ENCODE data around the gene NFIC.

The NFIC gene

DNA sequence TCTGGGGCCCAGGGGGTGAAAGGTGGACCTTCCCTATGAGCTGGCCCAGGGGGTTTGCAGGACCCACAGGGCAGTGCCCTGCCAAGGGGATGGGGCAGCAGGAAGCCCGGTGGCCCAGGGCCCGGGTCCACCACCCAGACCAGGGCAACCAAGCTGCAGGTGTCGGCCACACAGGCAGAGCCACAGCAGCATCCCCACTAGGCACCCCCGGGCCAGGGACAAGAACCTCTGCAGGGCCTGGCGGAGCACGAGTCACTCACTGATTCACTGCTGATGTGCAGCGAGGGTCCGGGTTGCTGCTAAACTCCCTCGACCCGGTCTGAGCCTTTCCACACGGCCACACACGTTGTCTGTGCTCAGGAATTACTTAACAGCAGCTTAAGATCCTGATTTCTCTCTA lies 148.5 kb downstream of the NFIC start:
- no peaks in the 10 kb centered on the region for H3K9me3 ChIP-seq
- TF ChIP-seq, protein P1, sequence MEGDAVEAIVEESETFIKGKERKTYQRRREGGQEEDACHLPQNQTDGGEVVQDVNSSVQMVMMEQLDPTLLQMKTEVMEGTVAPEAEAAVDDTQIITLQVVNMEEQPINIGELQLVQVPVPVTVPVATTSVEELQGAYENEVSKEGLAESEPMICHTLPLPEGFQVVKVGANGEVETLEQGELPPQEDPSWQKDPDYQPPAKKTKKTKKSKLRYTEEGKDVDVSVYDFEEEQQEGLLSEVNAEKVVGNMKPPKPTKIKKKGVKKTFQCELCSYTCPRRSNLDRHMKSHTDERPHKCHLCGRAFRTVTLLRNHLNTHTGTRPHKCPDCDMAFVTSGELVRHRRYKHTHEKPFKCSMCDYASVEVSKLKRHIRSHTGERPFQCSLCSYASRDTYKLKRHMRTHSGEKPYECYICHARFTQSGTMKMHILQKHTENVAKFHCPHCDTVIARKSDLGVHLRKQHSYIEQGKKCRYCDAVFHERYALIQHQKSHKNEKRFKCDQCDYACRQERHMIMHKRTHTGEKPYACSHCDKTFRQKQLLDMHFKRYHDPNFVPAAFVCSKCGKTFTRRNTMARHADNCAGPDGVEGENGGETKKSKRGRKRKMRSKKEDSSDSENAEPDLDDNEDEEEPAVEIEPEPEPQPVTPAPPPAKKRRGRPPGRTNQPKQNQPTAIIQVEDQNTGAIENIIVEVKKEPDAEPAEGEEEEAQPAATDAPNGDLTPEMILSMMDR (IDR thresholded peaks at IDR 0.05), result no peak
- H3K27me3 ChIP-seq, result no peaks in the 10 kb centered on the region
- no peak for DNase-seq
- no peak overlapping the region for H3K4me3 ChIP-seq
- H3K4me1 ChIP-seq, result peaks cover 0 to 32% (median 18%) of the 10 kb centered on the region in 4 donors
- H3K27ac ChIP-seq, result no peak overlapping the region
- intact Hi-C loops (cut with DNase I; ENCODE audit: low total_unique reads), result loop anchor here (5.0 kb wide), 1 partner anchor 562 kb away; no protein-coding TSS in a partner anchor
- peaks cover 0 to 30% (median 11%) of the 10 kb centered on the region in 3 donors for H3K36me3 ChIP-seq

DNA sequence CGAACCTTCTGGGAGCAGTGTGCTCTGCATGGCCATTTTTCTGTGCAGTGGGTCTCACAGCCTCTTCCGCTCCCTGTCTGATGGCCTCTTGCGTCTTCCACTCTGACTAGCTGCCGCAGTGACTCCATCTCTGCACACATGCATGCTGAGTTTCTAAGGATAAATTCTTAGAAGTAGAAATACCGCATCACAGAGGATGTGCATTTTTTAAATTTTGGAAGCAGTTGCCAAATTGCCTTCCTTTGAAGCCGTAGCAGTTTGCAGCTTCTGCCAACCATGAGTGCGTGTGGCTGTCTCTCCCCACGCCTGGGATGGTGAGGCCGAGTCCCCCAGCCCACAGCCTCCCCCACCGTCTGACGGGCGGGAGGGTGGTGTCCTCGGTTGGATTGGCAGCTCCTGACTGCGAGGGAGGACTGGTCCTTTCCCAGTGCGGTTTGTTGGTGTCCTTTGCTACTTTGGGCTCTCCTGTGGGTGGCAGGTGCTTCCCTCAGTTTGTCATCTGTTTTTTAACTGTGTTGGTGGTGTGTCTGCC lies 149.6 kb downstream of the NFIC start:
- peaks cover 0 to 29% (median 6%) of the 10 kb centered on the region in 3 donors for H3K36me3 ChIP-seq
- intact Hi-C loops (cut with DNase I; ENCODE audit: low total_unique reads), result no loop called here
- TF ChIP-seq, protein P1 (IDR thresholded peaks at IDR 0.05), result no peak
- no peak for DNase-seq
- peaks cover 0 to 38% (median 18%) of the 10 kb centered on the region in 4 donors for H3K4me1 ChIP-seq
- no peak overlapping the region for H3K27ac ChIP-seq
- no peaks in the 10 kb centered on the region for H3K27me3 ChIP-seq
- no peak overlapping the region for H3K4me3 ChIP-seq
- H3K9me3 ChIP-seq, result no peaks in the 10 kb centered on the region

GRCh38 chr19:3516675-3517207 lies 150.4 kb downstream of the NFIC start:
- TF ChIP-seq, protein P1 (IDR thresholded peaks at IDR 0.05), result no peak
- DNase-seq, result no peak
- intact Hi-C loops (cut with DNase I; ENCODE audit: low total_unique reads), result no loop called here
- Histone ChIP-seq H3K4me3 (no peak overlapping the region), H3K27ac (no peak overlapping the region), H3K9me3 (no peaks in the 10 kb centered on the region), H3K36me3 (peaks cover 0 to 30% (median 4%) of the 10 kb centered on the region in 3 donors), H3K27me3 (no peaks in the 10 kb centered on the region), H3K4me1 (peaks cover 0 to 34% (median 12%) of the 10 kb centered on the region in 4 donors)

DNA sequence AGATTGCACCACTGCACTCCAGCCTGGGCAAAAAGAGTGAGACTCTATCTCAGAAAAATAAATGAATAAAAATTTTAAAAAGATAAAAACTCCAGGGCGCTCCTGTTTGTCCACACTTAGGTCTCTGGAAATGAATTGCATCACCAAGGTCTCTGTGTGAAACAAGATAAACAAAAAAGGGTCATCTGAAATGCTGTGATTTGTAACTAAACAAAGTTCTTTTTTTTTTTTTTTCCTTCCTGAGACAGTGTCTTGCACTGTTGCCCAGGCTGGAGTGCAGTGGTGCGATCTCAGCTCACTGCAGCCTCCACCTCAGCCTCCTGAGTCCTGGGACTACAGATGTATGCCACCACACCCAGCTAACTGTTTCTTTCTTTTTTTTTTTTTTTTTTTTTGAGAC lies 151.3 kb downstream of the NFIC start:
- Histone ChIP-seq H3K36me3 (peaks cover 0 to 38% (median 5%) of the 10 kb centered on the region in 3 donors), H3K27ac (no peak overlapping the region), H3K9me3 (no peaks in the 10 kb centered on the region), H3K27me3 (no peaks in the 10 kb centered on the region), H3K4me3 (no peak overlapping the region), H3K4me1 (peaks cover 0 to 30% (median 10%) of the 10 kb centered on the region in 4 donors)
- DNase-seq, result no peak
- intact Hi-C loops (cut with DNase I; ENCODE audit: low total_unique reads), result no loop called here
- TF ChIP-seq, protein P1 (IDR thresholded peaks at IDR 0.05), result no peak

GRCh38 chr19:3518255-3518654 lies 151.9 kb downstream of the NFIC start:
- H3K36me3 ChIP-seq, result peaks cover 4 to 44% (median 11%) of the 10 kb centered on the region in 3 donors
- no peaks in the 10 kb centered on the region for H3K27me3 ChIP-seq
- H3K4me3 ChIP-seq, result no peak overlapping the region
- no peak overlapping the region for H3K27ac ChIP-seq
- peaks cover 0 to 23% (median 6%) of the 10 kb centered on the region in 4 donors for H3K4me1 ChIP-seq
- TF ChIP-seq, protein P1 (IDR thresholded peaks at IDR 0.05), result no peak
- no peaks in the 10 kb centered on the region for H3K9me3 ChIP-seq
- intact Hi-C loops (cut with DNase I; ENCODE audit: low total_unique reads), result no loop called here
- DNase-seq, result no peak
